Psoas muscle (tissue), 8 donors: ENCODE data around the gene DUOX2. TPM values are rescaled to one million over a fixed set of nuclear protein-coding genes. Genes with fewer than 3 reads are reported as not detected.
"Not testable (repeated sequence)": the region's sequence is repeated elsewhere in the genome, so short reads cannot be mapped to it uniquely, and the experiment has no call there.

Experiments used
- ATAC-seq, 4 donors: fragments of 200-7000 bp; cut with Tn5 transposase; one replicate each; pipeline ENCODE4 v1.9.1; 2020; ENCODE audit warnings: moderate library complexity in 3 of 4, mild to moderate bottlenecking in 2 of 4
- DNase-seq, 2 donors: peaks; one replicate each; pipeline ENCODE4 v3.0.0-alpha.2; 2020
- H3K27ac ChIP-seq: fragments of 200-600 bp; one replicate; pipeline ENCODE4 v1.8.0; 2022
- H3K27me3 ChIP-seq, 3 donors: fragments of 200-600 bp in 1 of 3; one replicate each; pipeline versions ENCODE4 v1.6.1 to v1.8.0; 2013 to 2022; ENCODE audit warnings: low read length in 2 of 3, mild to moderate bottlenecking in 2 of 3, moderate library complexity in 1 of 3; ENCODE audit not compliant: insufficient read depth in 3 of 3
- H3K36me3 ChIP-seq, 2 donors: fragments of 200-600 bp in 1 of 2; one replicate each; pipeline versions ENCODE4 v1.6.1 to v1.8.0; 2013 to 2022; ENCODE audit warnings: low read depth in 1 of 2, mild to moderate bottlenecking in 1 of 2, moderate library complexity in 1 of 2; ENCODE audit not compliant: insufficient read depth in 1 of 2
- H3K4me1 ChIP-seq: fragments of 200-600 bp; one replicate; pipeline ENCODE4 v1.8.0; 2022
- H3K4me3 ChIP-seq: fragments of 200-600 bp; one replicate; pipeline ENCODE4 v1.8.0; 2022; ENCODE audit warnings: mild to moderate bottlenecking
- H3K9me3 ChIP-seq: fragments of 200-600 bp; one replicate; pipeline ENCODE4 v1.8.0; 2022
- WGBS, 3 donors: extraction: QIAGEN DNeasy Blood & Tissue Kit; methylation state at CpG; one replicate each; pipeline versions ENCODE4 v1.1.6 to v1.1.7; 2013; 5-methylcytosine and 5-hydroxymethylcytosine counted together
- intact Hi-C, 2 donors: fragments of 100-400 bp; cut with DNase I; formaldehyde crosslinking; loops; one replicate each; pipeline versions ENCODE4 v1.11.0 to v1.14.2; 2022
- polyA plus RNA-seq, 3 donors: library from polyadenylated mRNA; stranded (reverse); fragments of 200-250 nt; gene quantifications; one replicate each; pipeline ENCODE4 v1.2.3, GENCODE V29; 2013
- total RNA-seq, 4 donors: library from RNA; stranded (reverse); fragmentation: NEBNext Ultra II Directional in 2 of 4; extraction: Animal tissue kit (Norgen Biotek cat#: 25700) in 2 of 4; gene quantifications; one replicate each; pipeline versions ENCODE4 v1.2.1 to v1.2.4, GENCODE V29; 2021 to 2023
- TF ChIP-seq, protein P1 (sequence below): fragments of 200-600 bp; IDR thresholded peaks from one replicate; pipeline ENCODE4 v1.8.0; 2022; ENCODE audit warnings: antibody characterized with exemption
- donor health status: healthy with polysubstance abuse.
- donor health status: DM: no; HTN: no; CAD: no; lungs with moderate emphysema.
- donor health status: Bipolar disorder and iron deficiency.
- donor health status: healthy.
- donor health status: DM: yes; HTN: yes; CAD: no.
- donor health status: DM: no; HTN: no; CAD: no.
- donor health status: DM: no; HTN: no; CAD: no.
- donor health status: DM: yes; HTN: yes; CAD: no.

The DUOX2 gene
- total and polyA plus RNA-seq, 7 donors = 0.01 to 0.73 (median 0.04) TPM; not detected in 2

GRCh38 chr15:45107941-45108630 is 5.9 kb downstream of the DUOX2 start:
- no peak for ATAC-seq
- intact Hi-C loops = no loop called here
- Histone ChIP-seq H3K27me3 (peaks cover 3 to 45% (median 29%) of the 10 kb centered on the region in 3 donors), H3K27ac (no peak overlapping the region), H3K36me3 (no peaks in the 10 kb centered on the region), H3K9me3 (no peaks in the 10 kb centered on the region), H3K4me3 (no peak overlapping the region), H3K4me1 (peaks cover 8% of the 10 kb centered on the region)
- no peak for DNase-seq
- WGBS, 3 donors = 86 to 94% (median 88%) methylated on average over 10 of the region's 10 CpGs
- TF ChIP-seq, protein P1, sequence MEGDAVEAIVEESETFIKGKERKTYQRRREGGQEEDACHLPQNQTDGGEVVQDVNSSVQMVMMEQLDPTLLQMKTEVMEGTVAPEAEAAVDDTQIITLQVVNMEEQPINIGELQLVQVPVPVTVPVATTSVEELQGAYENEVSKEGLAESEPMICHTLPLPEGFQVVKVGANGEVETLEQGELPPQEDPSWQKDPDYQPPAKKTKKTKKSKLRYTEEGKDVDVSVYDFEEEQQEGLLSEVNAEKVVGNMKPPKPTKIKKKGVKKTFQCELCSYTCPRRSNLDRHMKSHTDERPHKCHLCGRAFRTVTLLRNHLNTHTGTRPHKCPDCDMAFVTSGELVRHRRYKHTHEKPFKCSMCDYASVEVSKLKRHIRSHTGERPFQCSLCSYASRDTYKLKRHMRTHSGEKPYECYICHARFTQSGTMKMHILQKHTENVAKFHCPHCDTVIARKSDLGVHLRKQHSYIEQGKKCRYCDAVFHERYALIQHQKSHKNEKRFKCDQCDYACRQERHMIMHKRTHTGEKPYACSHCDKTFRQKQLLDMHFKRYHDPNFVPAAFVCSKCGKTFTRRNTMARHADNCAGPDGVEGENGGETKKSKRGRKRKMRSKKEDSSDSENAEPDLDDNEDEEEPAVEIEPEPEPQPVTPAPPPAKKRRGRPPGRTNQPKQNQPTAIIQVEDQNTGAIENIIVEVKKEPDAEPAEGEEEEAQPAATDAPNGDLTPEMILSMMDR = no peak

- H3K27ac ChIP-seq = no peak overlapping the region
- H3K4me1 ChIP-seq = no peaks in the 10 kb centered on the region
- no peaks in the 10 kb centered on the region for H3K9me3 ChIP-seq
- ATAC-seq (no peak), DNase-seq (no peak)
- TF ChIP-seq, protein P1 = no peak
- H3K4me3 ChIP-seq = no peak overlapping the region
- no peaks in the 10 kb centered on the region for H3K36me3 ChIP-seq
- H3K27me3 ChIP-seq = peaks cover 3 to 26% (median 15%) of the 10 kb centered on the region in 3 donors
- intact Hi-C loops = no loop called here
- WGBS, 3 donors = 66 to 72% (median 67%) methylated on average over 15 of the region's 15 CpGs
These were observed 7.8 kb downstream of the DUOX2 start for GRCh38 chr15:45106002-45106790.

GRCh38 chr15:45105586-45105985 is 8.4 kb downstream of the DUOX2 start:
- TF ChIP-seq, protein P1 = no peak
- peaks cover 3 to 26% (median 15%) of the 10 kb centered on the region in 3 donors for H3K27me3 ChIP-seq
- intact Hi-C loops = no loop called here
- no peak overlapping the region for H3K4me3 ChIP-seq
- DNase-seq (no peak), ATAC-seq (no peak)
- WGBS, 3 donors = 89 to 94% (median 91%) methylated on average over 11 of the region's 11 CpGs
- no peaks in the 10 kb centered on the region for H3K36me3 ChIP-seq
- H3K9me3 ChIP-seq = no peaks in the 10 kb centered on the region
- H3K4me1 ChIP-seq = no peaks in the 10 kb centered on the region
- no peak overlapping the region for H3K27ac ChIP-seq

- H3K27me3 ChIP-seq = peaks cover 0 to 14% (median 6%) of the 10 kb centered on the region in 3 donors
- H3K27ac ChIP-seq, H3K9me3 ChIP-seq, intact Hi-C loops, H3K4me3 ChIP-seq, DNase-seq, H3K4me1 ChIP-seq, H3K36me3 ChIP-seq, ATAC-seq: not testable (repeated sequence)
- whole genome bisulfite sequencing, 3 donors = 73 to 84% (median 83%) methylated on average over 7 to 9 of the region's 9 CpGs
These were observed 9.8 kb downstream of the DUOX2 start for GRCh38 chr15:45104170-45104569.

DNA sequence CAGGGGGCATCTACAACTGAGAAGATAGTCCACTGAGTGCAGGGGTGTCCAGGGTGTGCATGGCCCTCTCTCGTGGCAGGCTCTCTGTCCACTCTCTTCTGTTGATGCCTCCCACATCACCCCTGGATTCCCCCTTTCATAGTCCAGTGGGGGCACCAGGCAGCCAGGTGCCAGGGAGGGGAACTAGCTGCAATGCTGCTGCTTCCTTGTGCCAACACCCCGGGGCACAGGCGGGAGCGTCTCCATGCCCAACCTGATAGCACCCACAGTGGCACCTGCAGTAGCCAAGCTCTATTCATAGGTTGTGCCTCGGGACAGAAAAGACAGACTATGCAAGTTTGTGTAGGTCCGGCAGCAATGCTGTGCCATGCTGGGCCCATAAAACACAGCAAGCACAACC is 11.7 kb downstream of the DUOX2 start:
- no peaks in the 10 kb centered on the region for H3K4me1 ChIP-seq
- no peak overlapping the region for H3K4me3 ChIP-seq
- TF ChIP-seq, protein P1 = no peak
- DNase-seq (no peak), ATAC-seq (no peak)
- intact Hi-C loops = no loop called here
- no peak overlapping the region for H3K27ac ChIP-seq
- WGBS, 3 donors = 86 to 92% (median 88%) methylated on average over 6 of the region's 6 CpGs
- H3K27me3 ChIP-seq = peaks cover 0 to 1% (median 0%) of the 10 kb centered on the region in 3 donors
- no peaks in the 10 kb centered on the region for H3K36me3 ChIP-seq
- no peaks in the 10 kb centered on the region for H3K9me3 ChIP-seq
